Karpas-422 (cell line): ENCODE results near the gene SKOR1. TPM values are rescaled to one million over a fixed set of nuclear protein-coding genes. Genes with fewer than 3 reads are reported as not detected.
A peak's percentile ranks its signal among the peaks of the same experiment; 100 is the strongest.

Experiments used
- DNase-seq: peaks from one replicate; pipeline ENCODE4 v3.0.0-alpha.2; 2015
- H2AFZ ChIP-seq: fragments of 200-600 bp; sonication (generic); 2 replicates; pipeline ENCODE4 v1.6.1; 2014; ENCODE audit warnings: antibody characterized with exemption, low read length, mixed read lengths
- H3K27ac ChIP-seq: fragments of 200-600 bp; sonication (generic); 2 replicates; pipeline ENCODE4 v1.5.1; 2014; ENCODE audit warnings: mild to moderate bottlenecking, low read length, moderate library complexity
- H3K27me3 ChIP-seq: fragments of 200-600 bp; sonication (generic); 2 replicates; pipeline ENCODE4 v1.6.1; 2014; ENCODE audit warnings: low read length, mixed read lengths
- H3K36me3 ChIP-seq: fragments of 200-600 bp; sonication (generic); 2 replicates; pipeline ENCODE4 v1.6.1; 2014; ENCODE audit warnings: low read length, mixed read lengths; ENCODE audit not compliant: insufficient read depth
- H3K4me1 ChIP-seq: fragments of 200-600 bp; sonication (generic); 2 replicates; pipeline ENCODE4 v1.6.1; 2014; ENCODE audit warnings: mild to moderate bottlenecking, low read length, mixed read lengths
- H3K4me2 ChIP-seq: fragments of 200-600 bp; sonication (generic); 2 replicates; pipeline ENCODE4 v1.6.1; 2014; ENCODE audit warnings: low read length, low read depth, mild to moderate bottlenecking; ENCODE audit not compliant: poor library complexity, severe bottlenecking
- H3K4me3 ChIP-seq: fragments of 200-600 bp; sonication (generic); 2 replicates; pipeline ENCODE4 v1.5.1; 2014; ENCODE audit warnings: mild to moderate bottlenecking, antibody characterized with exemption, low read length, mixed read lengths
- H3K79me2 ChIP-seq: fragments of 200-600 bp; sonication (generic); 2 replicates; pipeline ENCODE4 v1.6.1; 2014; ENCODE audit warnings: mild to moderate bottlenecking, low read length, mixed read lengths
- H3K9ac ChIP-seq: fragments of 200-600 bp; sonication (generic); 2 replicates; pipeline ENCODE4 v1.6.0; 2014; ENCODE audit warnings: low read length
- H3K9me2 ChIP-seq: fragments of 200-600 bp; sonication (generic), shearing (Covaris generic); replicated peaks from 2 replicates; pipeline ENCODE4 v1.6.0; 2014; ENCODE audit warnings: mild to moderate bottlenecking, low read length, moderate library complexity; ENCODE audit not compliant: insufficient read depth
- H3K9me3 ChIP-seq: fragments of 300-700, 200-600 bp; sonication (generic); 2 replicates; pipeline ENCODE4 v1.6.1; 2014; ENCODE audit warnings: low read length, mixed read lengths
- H4K20me1 ChIP-seq: fragments of 200-600 bp; sonication (generic); 2 replicates; pipeline ENCODE4 v1.6.1; 2014; ENCODE audit warnings: mild to moderate bottlenecking, antibody characterized with exemption, low read length, low read depth; ENCODE audit not compliant: insufficient read depth
- total RNA-seq: library from RNA; depleted of rRNA; stranded (reverse); fragments of >200 nt; shearing (Covaris generic); gene quantifications from 2 replicates; pipeline ENCODE4 v1.2.3, GENCODE V29; 2014; ENCODE audit warnings: low replicate concordance

SKOR1 gene
- total RNA-seq, 1 experiment from 2014 or later, result 0.45 TPM

GRCh38 chr15:67829647-67830504 lies 4.6 kb downstream of the SKOR1 start:
- DNase-seq, result no peak
- Histone ChIP-seq H3K27me3 (no peaks in the 10 kb centered on the region), H3K9me3 (no peaks in the 10 kb centered on the region), H3K27ac (no peak overlapping the region), H3K4me3 (no peak overlapping the region), H3K4me2 (no peak overlapping the region), H2AFZ (no peak overlapping the region), H3K9me2 (no peaks in the 10 kb centered on the region), H4K20me1 (no peaks in the 10 kb centered on the region), H3K36me3 (no peaks in the 10 kb centered on the region), H3K4me1 (peaks cover 12% of the 10 kb centered on the region), H3K9ac (no peak overlapping the region), H3K79me2 (no peaks in the 10 kb centered on the region)

GRCh38 chr15:67831363-67831762 lies 6.1 kb downstream of the SKOR1 start:
- no peaks in the 10 kb centered on the region for H3K9me3 ChIP-seq
- H3K9ac ChIP-seq, result no peak overlapping the region
- peaks cover 26% of the 10 kb centered on the region for H3K4me1 ChIP-seq
- no peak overlapping the region for H3K27ac ChIP-seq
- no peak overlapping the region for H2AFZ ChIP-seq
- H3K36me3 ChIP-seq, result no peaks in the 10 kb centered on the region
- no peaks in the 10 kb centered on the region for H3K9me2 ChIP-seq
- H3K79me2 ChIP-seq, result no peaks in the 10 kb centered on the region
- no peak overlapping the region for H3K4me3 ChIP-seq
- no peaks in the 10 kb centered on the region for H3K27me3 ChIP-seq
- no peak for DNase-seq
- no peak overlapping the region for H3K4me2 ChIP-seq
- H4K20me1 ChIP-seq, result no peaks in the 10 kb centered on the region

- Histone ChIP-seq H3K9ac (no peak overlapping the region), H3K9me3 (no peaks in the 10 kb centered on the region), H3K27me3 (no peaks in the 10 kb centered on the region), H3K4me1 (peaks cover 29% of the 10 kb centered on the region), H3K9me2 (no peaks in the 10 kb centered on the region), H3K79me2 (no peaks in the 10 kb centered on the region), H3K4me2 (no peak overlapping the region), H3K4me3 (no peak overlapping the region), H3K36me3 (no peaks in the 10 kb centered on the region), H2AFZ (no peak overlapping the region), H4K20me1 (no peaks in the 10 kb centered on the region), H3K27ac (no peak overlapping the region)
- DNase-seq, result peak; percentile 54
Measured at GRCh38 chr15:67832031-67832551, 6.8 kb downstream of the SKOR1 start.

GRCh38 chr15:67832897-67833709 lies 7.8 kb downstream of the SKOR1 start:
- H3K4me2 ChIP-seq, result no peak overlapping the region
- no peaks in the 10 kb centered on the region for H4K20me1 ChIP-seq
- H3K27me3 ChIP-seq, result no peaks in the 10 kb centered on the region
- peaks cover 40% of the 10 kb centered on the region for H3K4me1 ChIP-seq
- no peak for DNase-seq
- no peaks in the 10 kb centered on the region for H3K9me3 ChIP-seq
- no peaks in the 10 kb centered on the region for H3K9me2 ChIP-seq
- H3K79me2 ChIP-seq, result no peaks in the 10 kb centered on the region
- H3K27ac ChIP-seq, result no peak overlapping the region
- no peak overlapping the region for H3K9ac ChIP-seq
- no peak overlapping the region for H2AFZ ChIP-seq
- H3K4me3 ChIP-seq, result no peak overlapping the region
- no peaks in the 10 kb centered on the region for H3K36me3 ChIP-seq

GRCh38 chr15:67833710-67834511 lies 8.6 kb downstream of the SKOR1 start:
- peak overlapping the region; percentile 56 for H3K4me3 ChIP-seq
- no peaks in the 10 kb centered on the region for H3K79me2 ChIP-seq
- peak overlapping the region; percentile 72 for H3K4me2 ChIP-seq
- peak overlapping the region; percentile 23; the same call in 1 of the 2 replicates for H3K9ac ChIP-seq
- H3K9me3 ChIP-seq, result no peaks in the 10 kb centered on the region
- no peak overlapping the region for H2AFZ ChIP-seq
- no peaks in the 10 kb centered on the region for H3K36me3 ChIP-seq
- peak; percentile 78 for DNase-seq
- no peaks in the 10 kb centered on the region for H3K27me3 ChIP-seq
- H3K27ac ChIP-seq, result no peak overlapping the region
- H4K20me1 ChIP-seq, result no peaks in the 10 kb centered on the region
- H3K4me1 ChIP-seq, result peaks cover 47% of the 10 kb centered on the region
- no peaks in the 10 kb centered on the region for H3K9me2 ChIP-seq

GRCh38 chr15:67834581-67835296 lies 9.4 kb downstream of the SKOR1 start:
- Histone ChIP-seq H3K4me1 (peaks cover 53% of the 10 kb centered on the region), H3K4me3 (peak overlapping the region; percentile 56; the same call in 1 of the 2 replicates), H3K27me3 (no peaks in the 10 kb centered on the region)

GRCh38 chr15:67835297-67836133 lies 10.2 kb downstream of the SKOR1 start:
- no peak overlapping the region for H3K27ac ChIP-seq
- H3K79me2 ChIP-seq, result no peaks in the 10 kb centered on the region
- H3K9me3 ChIP-seq, result no peaks in the 10 kb centered on the region
- H3K4me3 ChIP-seq, result peak overlapping the region; percentile 61
- H4K20me1 ChIP-seq, result no peaks in the 10 kb centered on the region
- H3K27me3 ChIP-seq, result no peaks in the 10 kb centered on the region
- H2AFZ ChIP-seq, result no peak overlapping the region
- no peaks in the 10 kb centered on the region for H3K36me3 ChIP-seq
- DNase-seq, result no peak
- peak overlapping the region; percentile 57 for H3K9ac ChIP-seq
- H3K4me1 ChIP-seq, result peaks cover 53% of the 10 kb centered on the region
- H3K4me2 ChIP-seq, result peak overlapping the region; percentile 72
- no peaks in the 10 kb centered on the region for H3K9me2 ChIP-seq

More at GRCh38 chr15:67834581-67835296, 9.4 kb downstream of the SKOR1 start:
- Histone ChIP-seq H2AFZ (no peak overlapping the region), H3K9me2 (no peaks in the 10 kb centered on the region), H3K4me2 (peak overlapping the region; percentile 72), H3K9ac (peak overlapping the region; percentile 35; the same call in 1 of the 2 replicates), H3K79me2 (no peaks in the 10 kb centered on the region), H4K20me1 (no peaks in the 10 kb centered on the region), H3K36me3 (no peaks in the 10 kb centered on the region), H3K27ac (no peak overlapping the region), H3K9me3 (no peaks in the 10 kb centered on the region)
- no peak for DNase-seq
